HG02759 (cell line): ENCODE results near the gene VPS41.
A peak's percentile ranks its signal among the peaks of the same experiment; 100 is the strongest.

Source experiments
- ATAC-seq: cut with Tn5 transposase; IDR thresholded peaks from one replicate; pipeline ENCODE4 v1.9.1; 2021; ENCODE audit warnings: mild to moderate bottlenecking, moderate library complexity; ENCODE audit not compliant: unreplicated experiment

Gene VPS41

GRCh38 chr7:38907066-38907465, 1.9 kb downstream of the VPS41 start:
- ATAC-seq = no peak

- peak; percentile 44 for ATAC-seq
Measured at GRCh38 chr7:38905056-38905759, 3.8 kb downstream of the VPS41 start.

- no peak for ATAC-seq
Measured at GRCh38 chr7:38903057-38903456, 5.9 kb downstream of the VPS41 start.

- ATAC-seq = no peak
Measured at GRCh38 chr7:38902449-38902848, 6.5 kb downstream of the VPS41 start.

GRCh38 chr7:38893061-38893460, 15.9 kb downstream of the VPS41 start:
- no peak for ATAC-seq

- ATAC-seq = no peak
Measured at GRCh38 chr7:38890597-38890996, 18.4 kb downstream of the VPS41 start.

GRCh38 chr7:38889872-38890432, 19.0 kb downstream of the VPS41 start:
- ATAC-seq = no peak

- no peak for ATAC-seq
Measured at GRCh38 chr7:38889079-38889478, 19.9 kb downstream of the VPS41 start.

- ATAC-seq = no peak
Measured at GRCh38 chr7:38886265-38886664, 22.7 kb downstream of the VPS41 start.

- no peak for ATAC-seq
Measured at GRCh38 chr7:38883706-38884105, 25.3 kb downstream of the VPS41 start.

- no peak for ATAC-seq
Measured at GRCh38 chr7:38881947-38882684, 26.9 kb downstream of the VPS41 start.

- no peak for ATAC-seq
Measured at GRCh38 chr7:38881015-38881414, 28.0 kb downstream of the VPS41 start.

- no peak for ATAC-seq
Measured at GRCh38 chr7:38880454-38880853, 28.5 kb downstream of the VPS41 start.

- ATAC-seq = no peak
Measured at GRCh38 chr7:38880035-38880434, 29.0 kb downstream of the VPS41 start.

- ATAC-seq = no peak
Measured at GRCh38 chr7:38878694-38879457, 30.1 kb downstream of the VPS41 start.

GRCh38 chr7:38873433-38873832, 35.6 kb downstream of the VPS41 start:
- no peak for ATAC-seq

- no peak for ATAC-seq
Measured at GRCh38 chr7:38872202-38872601, 36.8 kb downstream of the VPS41 start.

- no peak for ATAC-seq
Measured at GRCh38 chr7:38870147-38870546, 38.8 kb downstream of the VPS41 start.

GRCh38 chr7:38863601-38864291, 45.2 kb downstream of the VPS41 start:
- ATAC-seq = no peak

GRCh38 chr7:38862666-38863065, 46.3 kb downstream of the VPS41 start:
- ATAC-seq = no peak
